ENCODE results near the gene WEE2.
A peak's percentile ranks its signal among the peaks of the same experiment; 100 is the strongest.
"Not testable (repeated sequence)": the region's sequence is repeated elsewhere in the genome, so short reads cannot be mapped to it uniquely, and the experiment has no call there.

The WEE2 gene

DNA sequence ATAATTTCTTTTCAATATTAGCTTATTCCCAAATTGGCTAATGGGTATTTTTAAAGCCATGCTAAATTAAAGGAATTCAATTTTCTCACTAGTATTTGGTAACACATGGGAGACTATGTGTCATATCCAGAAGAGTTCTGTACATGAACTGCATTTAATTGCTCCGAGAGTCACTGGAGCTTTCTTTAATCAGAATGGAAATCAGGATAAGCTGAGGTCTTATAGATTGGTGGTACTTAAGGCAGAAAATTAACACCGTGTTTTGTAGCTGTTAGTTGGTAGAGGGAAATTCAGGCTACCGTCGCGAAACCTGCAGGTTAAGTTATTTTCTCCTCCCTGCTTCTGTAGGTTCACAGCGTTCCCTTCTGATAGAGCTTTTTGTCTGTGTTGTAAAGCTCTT lies at the start of gene WEE2:
TSS of gene WEE2 (plus strand) at position 3 of the 400 bp plus-strand sequence. CDS start 406 bp downstream, outside the sequence.
- no peak for DNase-seq

DNA sequence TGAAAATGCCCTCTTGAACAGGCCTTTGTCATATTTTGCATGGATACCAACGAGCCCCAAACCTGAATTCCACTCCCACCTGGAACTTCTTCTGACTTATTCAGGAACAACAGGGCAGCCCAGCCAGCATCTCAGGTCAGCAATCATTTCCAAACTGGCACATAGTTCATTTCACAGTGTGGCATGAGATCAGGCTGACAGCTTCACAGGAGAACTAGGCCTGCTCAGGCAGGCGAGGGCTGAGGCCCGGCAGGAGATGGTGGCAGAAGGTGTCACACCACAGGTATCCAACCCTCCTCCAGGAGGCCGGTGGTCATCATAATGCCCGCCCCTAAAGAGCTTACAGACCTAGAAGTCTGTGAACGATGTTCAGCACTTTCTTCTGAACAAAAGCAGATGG lies 48.7 kb upstream of the WEE2 start:
- DNase-seq, result no peak

DNA sequence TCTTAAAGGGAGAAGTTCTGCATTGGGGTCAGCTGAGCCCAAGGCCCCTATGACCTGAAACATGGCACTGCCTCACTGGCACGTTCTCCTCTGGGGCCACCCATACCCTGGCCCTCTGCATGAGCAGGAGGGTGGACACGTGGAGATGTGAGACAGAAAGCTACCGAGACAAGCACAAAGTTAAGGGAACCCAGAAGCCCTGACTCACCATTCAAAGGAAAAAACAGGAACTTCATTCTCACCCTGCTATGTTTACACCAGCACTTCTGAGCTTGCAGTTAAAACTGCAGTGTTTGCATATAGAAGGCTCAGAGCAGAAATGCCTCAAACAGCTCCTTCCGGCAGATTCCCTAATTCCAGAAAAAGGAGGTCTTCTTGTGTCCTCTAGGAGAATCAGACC lies 47.9 kb upstream of the WEE2 start:
- DNase-seq, result peak; percentile 2

DNA sequence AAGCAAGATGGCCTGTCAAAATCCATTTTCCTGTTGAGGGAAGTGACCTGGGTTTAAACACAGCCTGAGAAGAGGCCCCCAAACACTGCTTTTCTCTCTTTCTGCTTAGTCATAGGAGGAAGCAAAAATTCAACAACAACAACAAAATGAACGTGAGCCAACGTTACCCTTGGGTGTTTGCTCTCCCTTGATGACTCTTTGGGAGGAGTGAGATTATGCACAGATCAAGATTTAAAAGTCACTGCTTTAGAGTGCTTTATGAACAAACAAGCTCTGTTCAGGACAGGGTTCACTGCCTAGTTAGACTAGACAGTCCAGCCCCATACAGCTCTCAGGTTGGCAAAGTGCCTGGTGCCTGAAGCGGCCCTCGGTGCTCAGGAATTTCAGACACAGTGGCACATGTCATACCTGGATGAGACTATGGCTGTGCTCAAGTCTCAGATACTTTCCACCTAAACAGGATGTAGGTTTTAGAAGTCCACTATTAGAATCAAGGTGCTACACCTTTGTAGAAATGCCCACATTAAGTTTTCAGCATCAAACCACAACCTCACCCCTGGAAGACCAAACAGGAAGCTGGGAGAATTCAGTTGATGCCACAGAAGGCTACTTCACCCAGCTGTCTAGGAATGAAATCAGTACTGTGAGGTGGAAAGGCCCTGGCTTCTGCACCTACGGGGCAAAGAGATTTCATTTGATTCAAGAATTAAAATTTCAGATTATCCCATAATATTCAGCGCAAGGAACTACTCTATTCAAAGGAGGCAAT lies 44.9 kb upstream of the WEE2 start:
- no peak for DNase-seq

DNA sequence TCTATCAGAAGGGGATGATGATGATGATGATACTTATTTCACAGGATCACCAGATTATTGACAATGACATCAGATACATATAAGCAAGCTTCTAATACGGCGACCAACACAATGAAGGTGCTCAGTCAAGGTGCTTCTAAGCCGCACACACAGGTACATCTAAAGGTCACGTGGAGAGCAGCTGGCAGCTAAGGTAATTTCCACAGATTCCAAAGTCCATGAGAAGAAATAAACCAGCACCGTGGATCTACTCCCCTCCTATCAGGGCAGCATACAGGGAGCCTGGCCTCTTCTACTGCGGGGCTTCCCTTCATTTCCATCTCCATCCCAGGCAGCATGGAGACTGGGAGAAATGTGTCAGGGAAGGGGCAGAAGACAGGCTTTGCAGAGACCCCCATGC lies 43.7 kb upstream of the WEE2 start:
- DNase-seq, result no peak

DNA sequence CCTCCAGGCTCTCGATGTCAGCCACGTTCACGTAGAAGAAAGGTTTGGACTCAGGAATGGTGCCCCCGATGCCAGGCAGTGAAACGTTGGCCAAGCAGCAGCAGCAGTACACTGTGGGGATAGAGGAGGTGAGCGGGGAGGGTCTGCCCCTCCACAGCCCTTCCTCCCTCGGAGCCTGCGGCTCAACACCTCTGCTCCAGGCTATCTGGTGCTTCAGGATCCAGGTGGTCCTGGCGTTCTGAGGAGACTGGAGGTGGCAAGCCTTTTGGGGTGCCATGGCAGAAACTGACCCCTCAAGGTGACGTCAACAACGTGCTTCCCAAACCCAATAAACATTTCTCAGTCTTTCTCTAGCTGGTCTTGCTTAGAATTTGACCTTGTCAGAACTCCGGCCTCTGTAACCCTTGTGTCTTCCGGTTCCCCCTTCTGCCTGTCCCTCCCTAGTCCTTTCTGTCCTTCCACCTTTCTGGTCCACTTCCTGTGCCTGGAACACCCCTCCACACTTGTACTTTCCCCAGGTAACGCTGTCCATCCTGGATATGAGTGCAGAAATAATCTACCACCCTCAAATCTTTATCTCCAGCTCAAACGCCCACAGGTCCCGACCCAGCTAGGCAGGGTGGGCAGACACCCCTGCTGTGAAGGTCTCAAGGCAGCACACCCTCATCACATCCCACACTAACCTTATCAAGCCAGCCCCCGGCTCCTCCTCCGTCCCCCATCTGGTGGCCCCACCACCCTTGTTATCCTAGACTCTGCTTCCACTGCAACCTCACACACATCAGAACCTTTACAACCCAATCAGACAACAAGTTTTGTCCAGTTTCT lies 42.7 kb upstream of the WEE2 start:
- DNase-seq, result no peak

DNA sequence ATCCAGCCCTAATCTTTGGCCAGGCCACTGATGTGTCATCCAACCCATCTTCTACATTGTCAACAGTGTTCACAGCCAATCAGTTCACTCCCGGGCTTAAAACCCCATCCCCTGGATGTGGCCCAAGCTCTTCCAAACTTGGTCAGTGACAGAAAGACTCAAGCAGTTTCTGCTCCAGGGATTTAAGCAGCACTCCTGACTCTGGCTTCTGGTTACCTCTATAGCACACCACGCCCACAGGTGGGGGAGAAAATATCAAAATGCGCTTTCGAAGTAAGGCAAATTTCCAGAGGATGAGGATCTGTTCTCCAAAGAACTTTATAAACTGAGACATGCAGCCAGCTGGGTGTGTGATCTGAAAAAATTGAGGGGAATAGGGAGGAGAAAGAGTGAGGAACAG lies 42.1 kb upstream of the WEE2 start:
- no peak for DNase-seq

DNA sequence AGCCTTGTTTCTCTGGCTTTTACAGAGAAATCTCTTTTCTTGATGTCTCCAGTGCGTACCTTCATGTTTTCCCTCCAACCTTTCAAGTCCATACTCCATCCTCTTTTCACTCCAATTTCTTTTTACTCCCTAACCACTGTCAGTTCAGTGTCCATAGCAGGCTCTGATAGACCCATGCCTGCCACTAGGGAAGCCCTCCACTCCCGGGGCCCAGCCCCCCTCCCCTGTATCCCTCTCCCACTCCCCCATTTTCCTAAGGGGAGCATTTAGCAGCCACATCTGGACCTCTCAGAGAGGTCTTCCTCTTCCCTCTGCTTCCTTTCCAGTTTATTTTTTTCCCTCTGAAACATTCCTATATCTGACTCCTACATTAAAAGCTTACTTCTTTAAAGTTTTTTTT lies 39.3 kb upstream of the WEE2 start:
- DNase-seq, result no peak

DNA sequence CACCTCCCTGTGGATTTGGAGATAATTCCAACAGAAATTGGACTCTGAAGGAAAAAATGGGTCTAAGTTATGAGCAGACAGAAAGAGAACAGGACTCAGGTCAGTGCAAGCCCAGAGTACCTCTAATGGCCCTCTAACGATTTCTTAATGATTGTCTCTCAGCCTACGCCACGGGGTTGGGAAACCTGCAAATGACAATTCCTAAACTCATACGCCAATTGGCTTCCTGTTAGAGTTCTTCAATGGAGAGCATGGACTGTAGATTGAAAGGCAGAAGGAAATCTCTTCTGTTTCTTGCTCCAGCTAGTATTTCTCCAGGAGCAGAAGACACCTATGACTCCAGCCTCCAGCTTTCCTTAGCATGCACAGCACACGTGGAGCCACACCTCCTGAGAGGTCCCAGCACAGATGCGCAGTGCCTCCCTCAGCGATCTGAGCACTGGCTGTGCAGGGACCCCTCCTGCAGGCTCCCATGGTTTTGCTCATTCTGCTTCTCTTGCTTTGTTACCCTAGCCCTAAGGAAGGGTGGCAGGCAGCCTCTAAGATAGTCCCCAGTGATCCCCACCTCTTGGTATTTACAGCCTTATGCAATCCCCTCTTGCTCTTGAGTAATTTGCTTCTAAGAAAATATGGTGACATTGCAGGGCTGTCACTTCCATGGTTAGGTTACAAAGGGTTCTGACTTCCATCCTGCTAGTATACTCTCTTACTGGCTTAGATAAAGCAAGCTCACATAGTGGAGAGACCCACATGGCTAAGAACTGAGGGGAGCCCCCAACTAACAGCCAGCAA lies 36.3 kb upstream of the WEE2 start:
- peak; percentile 28 for DNase-seq

DNA sequence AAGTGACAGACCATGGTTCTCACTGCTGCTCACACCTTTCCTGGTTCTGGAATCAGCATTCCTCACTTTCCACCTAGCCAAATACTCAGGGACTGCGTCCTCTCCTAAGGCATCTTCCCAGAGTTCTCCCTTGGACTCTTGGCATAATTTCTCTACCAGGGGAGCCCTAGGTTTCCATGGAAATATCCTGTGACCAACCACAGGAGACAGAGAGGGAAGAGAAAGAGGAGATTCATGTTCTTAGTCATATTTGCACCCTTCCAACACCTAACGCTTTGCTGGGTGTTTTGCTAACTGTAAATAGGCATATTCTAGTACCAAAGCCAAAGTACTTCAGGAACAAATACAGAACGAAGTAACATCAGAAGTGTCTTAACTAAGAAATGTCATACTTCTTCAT lies 34.8 kb upstream of the WEE2 start:
- no peak for DNase-seq

DNA sequence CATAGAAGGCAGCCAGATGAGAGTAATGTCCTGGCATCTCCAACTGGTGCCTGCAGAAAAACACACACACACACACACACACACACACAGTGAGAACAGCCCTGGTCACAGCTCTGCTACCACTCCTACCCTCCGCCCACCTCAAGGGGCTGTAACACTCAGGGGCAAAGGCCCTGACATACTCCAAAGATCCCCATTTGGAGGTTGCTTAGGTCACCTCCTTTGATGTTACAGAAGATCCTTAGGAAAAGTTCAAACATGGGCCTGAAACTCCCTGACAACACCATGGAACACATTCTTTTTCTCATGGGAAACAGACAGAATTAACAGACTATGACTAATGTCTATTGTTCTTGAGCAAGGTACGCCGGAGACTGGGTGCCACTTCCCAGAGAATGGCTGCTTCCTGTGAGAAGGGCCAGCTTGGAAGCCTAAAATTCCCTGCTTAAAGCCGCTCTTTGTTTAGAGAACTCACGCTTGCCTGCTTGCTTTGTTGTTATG lies 33.9 kb upstream of the WEE2 start:
- DNase-seq, result no peak

DNA sequence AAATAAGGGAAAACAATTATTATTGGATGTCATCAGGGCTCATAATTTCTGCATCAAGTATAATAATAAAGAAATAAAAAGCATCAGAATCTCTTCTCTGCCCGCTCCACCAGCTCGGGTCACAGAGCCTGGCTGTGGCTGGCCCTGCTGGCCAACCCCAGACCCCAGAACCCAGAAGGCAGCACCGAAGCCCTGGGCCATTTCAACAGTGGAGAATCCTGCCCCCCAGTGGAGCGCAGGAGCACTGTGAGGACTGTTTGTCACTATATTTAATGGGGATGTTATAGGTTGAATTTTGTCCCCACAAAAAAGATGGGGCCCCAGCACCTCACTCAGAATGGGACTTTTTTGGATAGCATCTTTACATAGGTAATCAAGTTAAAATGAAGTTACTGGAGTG lies 33.5 kb upstream of the WEE2 start:
- no peak for DNase-seq

DNA sequence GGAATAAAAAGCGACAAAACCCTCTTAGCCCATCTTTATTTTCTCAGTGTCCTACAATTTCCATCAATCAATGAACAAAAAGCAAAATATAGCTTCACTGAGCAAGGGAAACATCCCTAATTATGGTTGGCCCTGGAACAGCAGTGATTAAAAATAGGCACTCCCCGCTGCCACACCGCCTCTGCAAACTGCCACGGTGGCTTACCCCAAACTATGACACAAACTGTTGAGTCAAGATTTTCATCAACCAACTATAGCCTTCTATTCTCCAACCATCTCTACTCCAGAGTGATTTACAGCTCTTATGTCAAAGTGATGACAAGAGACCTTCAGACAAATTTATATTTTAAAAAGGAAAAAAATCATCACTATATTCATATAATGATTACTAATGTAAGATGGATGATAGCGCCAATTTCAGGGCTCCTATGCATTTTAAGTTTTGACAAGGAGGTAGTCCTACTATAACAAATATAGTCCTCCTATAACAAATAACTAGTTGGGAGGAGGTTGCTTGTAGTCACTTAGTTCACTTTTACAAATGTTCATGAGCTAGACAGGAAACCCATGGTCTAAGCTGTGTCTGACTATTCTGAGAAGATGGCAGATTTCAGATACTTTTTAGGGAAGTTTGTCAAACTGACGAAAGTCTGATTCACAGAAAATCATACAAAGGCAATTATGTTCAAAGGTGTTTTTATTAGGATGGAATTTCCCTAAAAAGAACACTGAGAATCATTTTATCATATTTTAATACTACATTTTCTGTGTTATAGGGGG lies 32.5 kb upstream of the WEE2 start:
- DNase-seq, result no peak

DNA sequence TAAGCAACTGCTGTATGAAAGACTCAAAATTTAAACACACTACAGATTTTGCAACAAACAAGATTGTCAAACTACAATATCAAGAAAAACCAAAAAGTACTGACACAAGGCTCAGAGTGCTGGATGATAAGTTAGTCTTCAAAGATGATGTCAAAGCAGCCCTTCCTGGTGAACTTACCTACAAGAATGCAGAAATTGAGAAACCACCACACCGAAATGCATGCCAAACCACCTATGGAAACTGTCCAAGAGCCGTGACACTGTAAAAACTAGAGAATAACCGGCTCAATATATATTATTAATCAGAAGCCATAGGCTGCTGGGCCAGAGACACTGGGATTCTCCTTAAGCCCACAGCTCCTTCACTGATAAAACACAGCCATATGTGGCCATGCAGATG lies 31.5 kb upstream of the WEE2 start:
- no peak for DNase-seq

DNA sequence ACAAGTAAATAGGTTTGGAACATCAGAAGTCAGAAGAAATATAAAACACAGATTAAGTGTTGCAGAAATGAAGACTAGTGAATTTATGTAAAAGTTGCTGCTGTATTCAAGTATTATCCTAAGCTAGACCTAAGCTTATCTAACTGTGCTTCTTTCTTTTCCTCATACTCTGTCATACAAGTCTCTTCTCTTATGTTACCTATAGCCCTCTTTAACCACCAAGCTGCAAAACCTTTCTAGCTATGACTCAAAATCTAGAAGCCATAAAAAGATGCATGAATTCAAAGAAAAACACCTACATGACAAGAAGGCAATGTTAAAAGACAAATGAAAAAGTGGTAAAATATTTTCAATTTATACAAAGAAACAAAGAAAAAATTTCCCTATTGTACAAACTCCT lies 29.1 kb upstream of the WEE2 start:
- DNase-seq, result no peak

DNA sequence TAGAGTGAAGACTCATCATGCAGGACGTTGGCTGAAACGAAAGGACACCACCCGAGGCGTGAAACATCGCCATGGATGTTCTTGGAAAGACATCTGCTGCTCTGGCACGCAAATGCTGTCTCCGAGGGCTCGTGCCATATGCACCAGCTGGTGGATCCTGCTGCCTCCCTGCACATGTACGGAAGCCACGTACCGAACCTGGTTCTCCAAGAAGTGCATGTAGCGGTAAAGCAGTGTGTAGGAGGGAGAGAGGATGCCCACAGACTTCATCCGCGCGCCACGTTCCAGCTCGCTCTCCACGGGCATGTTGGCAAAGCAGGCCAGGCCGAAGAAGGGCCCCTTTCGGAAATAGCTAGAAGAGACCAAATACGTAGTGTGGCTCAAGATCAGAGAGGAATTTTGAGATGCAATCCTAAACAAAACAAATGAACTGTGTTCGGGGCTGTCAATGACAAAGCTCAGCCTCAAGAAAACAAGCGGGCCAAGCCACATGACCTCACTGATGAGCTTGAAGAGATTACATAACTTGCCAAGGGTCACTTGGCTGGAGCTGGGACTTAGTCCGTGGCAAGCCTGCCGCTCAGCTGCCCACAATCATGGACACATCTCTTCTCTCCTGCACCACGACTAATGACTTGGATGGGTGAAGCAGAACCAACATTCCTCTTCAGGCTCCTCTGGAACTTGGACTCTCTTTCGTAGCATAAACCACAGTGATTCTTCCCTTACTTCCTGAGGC lies 22.7 kb upstream of the WEE2 start:
- no peak for DNase-seq

DNA sequence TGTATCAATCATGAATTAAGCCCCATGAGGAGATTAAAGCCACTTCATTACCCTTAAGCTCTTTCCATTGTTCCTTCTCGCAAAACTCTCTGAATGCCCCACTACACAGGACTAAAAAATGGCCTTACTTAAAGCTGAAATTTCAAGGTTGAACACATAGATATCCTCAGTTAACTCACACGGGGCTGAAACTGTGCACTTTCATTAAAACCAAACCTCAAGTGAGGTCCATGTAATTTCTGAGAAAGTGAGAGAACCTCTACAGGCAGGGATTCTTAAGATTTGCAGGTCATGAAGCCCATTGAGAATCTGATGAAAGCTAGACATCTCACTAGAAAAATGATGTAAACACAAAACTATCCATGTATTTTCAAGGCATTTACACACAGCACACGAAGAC lies 22.1 kb upstream of the WEE2 start:
- DNase-seq, result no peak

DNA sequence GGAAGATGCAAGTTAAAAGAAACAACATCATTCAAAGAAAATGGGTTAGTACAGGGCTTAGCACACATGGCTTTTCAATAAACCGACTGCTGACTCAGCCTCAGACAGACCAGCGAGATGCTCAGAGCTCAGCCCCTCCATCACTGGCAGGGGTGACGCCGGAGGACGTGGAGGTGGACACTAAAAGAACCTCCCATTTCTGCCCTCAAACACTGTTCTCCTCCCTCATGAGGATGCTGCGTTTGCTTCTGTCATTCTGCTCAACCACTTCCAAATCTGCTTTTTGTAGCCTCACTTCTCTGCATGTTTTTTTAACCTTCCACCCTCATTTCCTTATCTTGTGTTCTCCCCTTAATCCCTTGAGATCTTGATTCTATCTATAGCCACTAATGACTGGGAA lies 21.5 kb upstream of the WEE2 start:
- DNase-seq, result no peak

DNA sequence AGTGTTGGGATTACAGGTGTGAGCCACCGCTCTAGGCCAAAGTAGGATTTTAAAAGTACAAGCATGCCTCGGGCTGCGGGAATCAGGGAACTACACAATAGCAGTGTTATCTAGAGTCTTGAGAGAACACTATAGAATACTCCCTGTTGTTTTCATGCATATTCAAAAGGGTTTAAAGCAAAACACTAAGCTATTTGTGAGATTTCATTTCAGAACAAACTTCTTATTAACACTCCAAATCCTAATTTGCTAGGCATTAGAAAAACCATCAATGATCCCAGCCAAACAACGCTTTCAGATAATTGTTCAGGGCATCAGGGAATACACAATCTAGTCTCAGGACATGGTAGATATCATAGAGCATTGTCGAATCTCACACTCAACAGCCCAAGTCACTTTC lies 20.1 kb upstream of the WEE2 start:
- no peak for DNase-seq

DNA sequence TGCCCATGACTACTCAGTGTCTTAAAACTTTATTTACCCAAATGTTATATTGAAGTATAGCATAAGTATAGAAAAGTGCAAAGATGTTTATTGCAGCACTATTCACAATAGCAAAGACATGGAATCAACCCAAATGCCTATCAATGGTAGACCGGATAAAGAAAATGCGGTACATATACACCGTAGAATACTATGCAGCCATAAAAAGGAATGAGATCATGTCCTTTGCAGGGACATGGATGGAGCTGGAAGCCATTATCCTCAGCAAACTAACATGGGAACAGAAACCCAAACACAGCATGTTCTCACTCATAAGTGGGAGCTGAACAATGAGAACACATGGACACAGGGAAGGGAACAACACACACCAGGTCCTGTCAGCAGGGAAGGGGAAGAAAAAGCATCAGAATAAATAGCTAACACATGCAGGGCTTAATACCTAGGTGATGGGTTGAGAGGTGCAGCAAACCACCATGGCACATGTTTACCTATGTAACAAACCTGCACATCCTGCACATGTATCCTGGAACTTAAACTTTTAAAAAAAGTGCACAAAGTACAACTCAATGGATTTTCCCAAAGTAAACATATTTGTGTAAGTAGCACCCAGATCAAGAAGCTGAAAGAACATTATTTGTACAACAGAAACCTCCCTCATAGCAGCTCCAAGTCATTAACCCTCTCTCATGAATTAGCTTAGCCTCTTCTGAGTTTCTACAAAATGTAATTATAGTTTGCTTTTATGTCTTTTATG lies 18.9 kb upstream of the WEE2 start:
- DNase-seq, result not testable (repeated sequence)

DNA sequence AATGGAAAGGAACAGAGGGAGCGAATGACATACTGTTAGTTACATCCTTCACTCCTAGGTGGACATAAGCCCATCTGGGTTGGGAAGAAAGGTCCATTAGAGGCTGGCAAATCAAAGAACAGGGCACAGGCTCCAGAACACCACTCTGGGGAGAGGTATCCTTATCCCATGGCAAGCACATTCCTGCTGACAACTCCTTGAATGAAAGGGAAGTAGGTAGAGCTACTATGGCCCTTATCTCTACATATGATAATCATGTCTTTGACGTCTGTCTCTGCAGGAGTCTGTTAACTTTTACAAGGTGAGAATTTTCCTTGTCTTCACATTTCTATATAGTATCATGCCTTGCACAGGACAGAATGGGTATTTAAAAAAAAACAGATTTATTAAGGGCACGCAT lies 16.6 kb upstream of the WEE2 start:
- no peak for DNase-seq

Measured in SIG-M5 (cell line).